DMS153 (cell line): ENCODE measurements around the gene JAG1.

Source experiments
- DNase-seq: peaks from one replicate; lab custom pipeline; 2025; lab: John Stamatoyannopoulos, UW

JAG1 gene

GRCh38 chr20:10652660-10653261 is 21.0 kb downstream of the JAG1 start:
- DNase-seq = no peak

- no peak for DNase-seq
These were observed 21.6 kb downstream of the JAG1 start for GRCh38 chr20:10652185-10652584.

GRCh38 chr20:10651227-10651990 is 22.4 kb downstream of the JAG1 start:
- no peak for DNase-seq

- DNase-seq = no peak
These were observed 24.0 kb downstream of the JAG1 start for GRCh38 chr20:10649797-10650160.

- no peak for DNase-seq
These were observed 24.6 kb downstream of the JAG1 start for GRCh38 chr20:10649080-10649796.

GRCh38 chr20:10648651-10649050 is 25.1 kb downstream of the JAG1 start:
- no peak for DNase-seq

GRCh38 chr20:10647909-10648308 is 25.9 kb downstream of the JAG1 start:
- no peak for DNase-seq

GRCh38 chr20:10647471-10647870 is 26.3 kb downstream of the JAG1 start:
- DNase-seq = no peak

- no peak for DNase-seq
These were observed 26.8 kb downstream of the JAG1 start for GRCh38 chr20:10646886-10647420.

- DNase-seq = no peak
These were observed 27.8 kb downstream of the JAG1 start for GRCh38 chr20:10646006-10646405.

GRCh38 chr20:10645205-10645570 is 28.6 kb downstream of the JAG1 start:
- DNase-seq = no peak

GRCh38 chr20:10644458-10645204 is 29.2 kb downstream of the JAG1 start:
- DNase-seq = no peak

GRCh38 chr20:10643560-10643873 is 30.3 kb downstream of the JAG1 start:
- no peak for DNase-seq

- no peak for DNase-seq
These were observed 30.8 kb downstream of the JAG1 start for GRCh38 chr20:10642856-10643559.

- no peak for DNase-seq
These were observed 31.9 kb downstream of the JAG1 start for GRCh38 chr20:10641893-10642292.

- no peak for DNase-seq
These were observed 32.3 kb downstream of the JAG1 start for GRCh38 chr20:10641467-10641866.

- DNase-seq = no peak
These were observed 32.9 kb downstream of the JAG1 start for GRCh38 chr20:10640897-10641296.

- no peak for DNase-seq
These were observed 33.9 kb downstream of the JAG1 start for GRCh38 chr20:10639737-10640556.

- DNase-seq = no peak
These were observed 34.6 kb downstream of the JAG1 start for GRCh38 chr20:10639077-10639736.

- no peak for DNase-seq
These were observed 36.2 kb downstream of the JAG1 start for GRCh38 chr20:10637563-10637962.
